Left lung (tissue), 10 donors: Measurements from ENCODE around the gene MSI1. TPM values are rescaled to one million over a fixed set of nuclear protein-coding genes. Genes with fewer than 3 reads are reported as not detected.

Experiments used
- ATAC-seq: fragments of 200-7000 bp; cut with Tn5 transposase; one replicate; pipeline ENCODE4 v1.9.1; 2020; ENCODE audit warnings: moderate library complexity
- DNase-seq, 4 donors: peaks; one replicate each; pipeline ENCODE4 v3.0.0-alpha.2; 2013 to 2020
- H3K27ac ChIP-seq, 2 donors: fragments of 200-600 bp; sonication (generic) in 1 of 2; one replicate each; pipeline versions ENCODE4 v1.5.0 to v1.8.0; 2020 to 2021
- H3K27me3 ChIP-seq, 2 donors: fragments of 200-600 bp; sonication (generic) in 1 of 2; one replicate each; pipeline versions ENCODE4 v1.5.0 to v1.8.0; 2020 to 2021
- H3K36me3 ChIP-seq, 2 donors: fragments of 200-600 bp; sonication (generic) in 1 of 2; one replicate each; pipeline versions ENCODE4 v1.5.0 to v1.8.0; 2020 to 2021
- H3K4me1 ChIP-seq, 2 donors: fragments of 200-600 bp; one replicate each; pipeline ENCODE4 v1.8.0; 2021
- H3K4me3 ChIP-seq, 2 donors: fragments of 200-600 bp; sonication (generic) in 1 of 2; one replicate each; pipeline versions ENCODE4 v1.5.0 to v1.8.0; 2020 to 2021; ENCODE audit warnings: mild to moderate bottlenecking in 1 of 2
- H3K9me3 ChIP-seq, 2 donors: fragments of 200-600 bp; sonication (generic) in 1 of 2; one replicate each; pipeline versions ENCODE4 v1.5.0 to v1.8.0; 2020 to 2021
- CTCF ChIP-seq, 2 donors: fragments of 200-600 bp; sonication (generic) in 1 of 2; IDR thresholded peaks; one replicate each; pipeline versions ENCODE4 v1.5.0 to v1.8.0; 2021; ENCODE audit warnings: antibody characterized with exemption in 2 of 2
- intact Hi-C, 2 donors: fragments of 100-400 bp; cut with DNase I; formaldehyde crosslinking; loops; one replicate each; pipeline versions ENCODE4 v1.11.2 to v1.14.2; 2022
- polyA plus RNA-seq, 6 donors: library from polyadenylated mRNA; unstranded; fragments of 120-200 nt; gene quantifications; one replicate each; pipeline ENCODE4 v1.2.1, GENCODE V29; 2013; ENCODE audit not compliant: insufficient read length in 6 of 6
- total RNA-seq, 2 donors: library from RNA; stranded (reverse); fragmentation: NEBNext Ultra II Directional; extraction: Animal tissue kit (Norgen Biotek cat#: 25700); gene quantifications; one replicate each; pipeline ENCODE4 v1.2.1, GENCODE V29; 2021
- donor health status: DM: no; HTN: yes; CAD: no.
- donor health status: DM: no; HTN: no; CAD: no.

The MSI1 gene
- total and polyA plus RNA-seq, 8 donors = 0.60 to 19.3 (median 16.5) TPM

DNA sequence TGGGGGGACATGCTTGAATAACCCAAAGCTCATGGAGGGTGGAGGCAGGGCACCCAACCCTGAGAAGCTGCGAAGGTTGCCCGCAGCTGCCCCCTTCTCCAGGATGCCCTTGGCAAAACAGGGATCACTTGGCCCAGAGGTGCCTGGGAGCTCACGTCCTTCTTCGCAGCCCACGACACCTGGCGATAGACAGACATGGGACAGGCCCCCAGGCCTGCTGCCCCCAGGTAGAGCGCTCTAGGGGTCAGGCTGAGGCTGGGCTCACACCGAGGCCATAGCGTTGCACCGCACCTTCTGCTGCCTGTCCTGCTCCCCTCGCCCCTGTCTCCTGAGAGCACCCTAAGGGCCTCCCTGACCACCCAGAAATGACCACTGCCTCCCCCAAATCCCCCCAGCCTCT is 21.2 kb downstream of the MSI1 start:
- no peak for TF ChIP-seq CTCF (IDR thresholded peaks at IDR 0.05)
- H3K4me3 ChIP-seq = no peak overlapping the region

DNA sequence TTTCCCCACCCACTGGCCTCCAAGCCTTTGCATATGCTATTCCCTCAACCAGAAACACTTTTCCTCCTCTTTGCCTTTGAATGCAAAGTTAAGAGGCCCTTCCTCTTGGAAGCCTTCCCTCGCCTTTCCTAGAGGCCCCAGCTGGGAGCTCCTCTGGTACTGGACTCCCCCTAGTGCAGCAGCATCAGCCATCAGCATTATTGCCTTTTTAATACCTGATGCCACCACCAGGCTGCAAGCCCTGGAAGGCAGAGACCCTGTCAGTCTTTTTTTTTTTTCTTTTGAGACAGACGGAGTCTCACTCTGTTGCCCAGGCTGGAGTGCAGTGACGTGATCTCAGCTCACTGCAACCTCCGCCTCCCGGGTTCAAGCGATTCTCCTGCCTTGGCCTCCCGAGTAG is 22.3 kb downstream of the MSI1 start:
- Histone ChIP-seq H3K36me3 (no peaks in the 10 kb centered on the region), H3K9me3 (no peaks in the 10 kb centered on the region), H3K27ac (no peak overlapping the region), H3K4me1 (no peaks in the 10 kb centered on the region), H3K27me3 (no peaks in the 10 kb centered on the region), H3K4me3 (no peak overlapping the region)
- DNase-seq (no peak), ATAC-seq (no peak)
- intact Hi-C loops = no loop called here
- no peak for TF ChIP-seq CTCF (IDR thresholded peaks at IDR 0.05)

More for the DNA sequence above, 21.2 kb downstream of the MSI1 start:
- DNase-seq (no peak), ATAC-seq (no peak)
- Histone ChIP-seq H3K36me3 (no peaks in the 10 kb centered on the region), H3K27me3 (no peaks in the 10 kb centered on the region), H3K4me1 (no peaks in the 10 kb centered on the region), H3K9me3 (no peaks in the 10 kb centered on the region), H3K27ac (no peak overlapping the region)
- intact Hi-C loops = no loop called here

DNA sequence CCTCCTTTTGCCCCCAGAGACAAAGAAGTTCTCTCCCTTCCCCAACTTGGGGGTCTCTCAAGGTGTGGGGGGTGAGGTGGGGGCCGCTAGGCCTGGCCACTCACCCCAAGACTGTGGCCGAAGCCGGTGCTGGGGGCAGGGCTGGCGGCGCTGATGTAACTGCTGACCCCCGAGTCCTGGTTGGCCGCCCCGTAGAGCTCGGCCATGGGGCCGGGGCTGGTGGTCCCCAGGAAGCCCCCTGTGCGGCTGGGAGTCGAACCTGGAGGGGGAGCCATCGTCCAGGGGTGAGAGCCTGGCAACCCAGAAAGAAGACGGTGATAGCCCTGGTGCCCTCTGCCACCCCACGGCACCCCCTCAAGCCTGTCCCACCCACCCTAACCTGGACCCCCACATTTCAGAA is 22.9 kb downstream of the MSI1 start:
- Histone ChIP-seq H3K4me1 (no peaks in the 10 kb centered on the region), H3K4me3 (no peak overlapping the region), H3K9me3 (no peaks in the 10 kb centered on the region), H3K36me3 (no peaks in the 10 kb centered on the region), H3K27ac (no peak overlapping the region), H3K27me3 (no peaks in the 10 kb centered on the region)
- no peak for TF ChIP-seq CTCF (IDR thresholded peaks at IDR 0.05)
- no peak for ATAC-seq
- no peak for DNase-seq
- intact Hi-C loops = no loop called here

DNA sequence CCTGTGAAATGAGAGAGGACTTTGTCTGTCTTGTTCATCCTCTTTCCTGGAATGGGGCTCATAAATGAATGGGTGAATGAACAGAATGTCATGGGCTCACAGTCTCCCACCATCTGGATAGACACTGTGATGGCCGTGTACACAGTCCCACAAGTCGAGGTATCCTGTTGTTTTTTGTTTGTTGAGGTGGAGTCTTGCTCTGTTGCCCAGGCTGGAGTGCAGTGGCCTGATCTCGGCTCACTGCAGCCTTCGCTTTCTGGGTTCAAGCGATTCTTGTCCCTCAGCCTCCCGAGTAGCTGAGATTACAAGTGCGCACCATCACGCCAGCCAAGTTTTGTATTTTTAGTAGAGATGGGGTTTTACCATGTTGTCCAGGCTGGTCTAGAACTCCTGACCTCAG is 25.3 kb downstream of the MSI1 start:
- DNase-seq (no peak), ATAC-seq (no peak)
- Histone ChIP-seq H3K27ac (no peak overlapping the region), H3K27me3 (no peaks in the 10 kb centered on the region), H3K9me3 (no peaks in the 10 kb centered on the region), H3K4me3 (no peak overlapping the region), H3K36me3 (no peaks in the 10 kb centered on the region), H3K4me1 (no peaks in the 10 kb centered on the region)
- intact Hi-C loops = no loop called here
- no peak for TF ChIP-seq CTCF (IDR thresholded peaks at IDR 0.05)

GRCh38 chr12:120343039-120343537 is 25.9 kb downstream of the MSI1 start:
- DNase-seq = no peak
- intact Hi-C loops = no loop called here
- H3K4me3 ChIP-seq = no peak overlapping the region
- H3K27ac ChIP-seq = no peak overlapping the region
- H3K9me3 ChIP-seq = peaks cover 0 to 1% of the 10 kb centered on the region in 2 donors
- no peaks in the 10 kb centered on the region for H3K27me3 ChIP-seq
- ATAC-seq = no peak
- no peaks in the 10 kb centered on the region for H3K36me3 ChIP-seq
- H3K4me1 ChIP-seq = no peaks in the 10 kb centered on the region
- no peak for TF ChIP-seq CTCF (IDR thresholded peaks at IDR 0.05)
